Neural progenitor cell (in vitro differentiated cells): ENCODE results near the gene NXNL1. TPM values are rescaled to one million over a fixed set of nuclear protein-coding genes. Genes with fewer than 3 reads are reported as not detected.

Source experiments
- DNase-seq: peaks from one replicate; pipeline ENCODE4 v3.0.0-alpha.2; 2016; ENCODE audit warnings: low spot score
- H2AFZ ChIP-seq: fragments of 200-600 bp; sonication (generic); replicated peaks from 2 replicates; pipeline ENCODE4 v1.6.1; 2016; ENCODE audit warnings: antibody characterized with exemption
- H3F3A ChIP-seq: fragments of 200-600 bp; sonication (generic); 2 replicates; pipeline ENCODE4 v1.6.1; 2016; ENCODE audit warnings: antibody characterized with exemption, low read depth
- H3K27ac ChIP-seq: fragments of 200-600 bp; sonication (generic); 2 replicates; pipeline ENCODE4 v1.5.1; 2016; ENCODE audit warnings: mild to moderate bottlenecking
- H3K27me3 ChIP-seq: fragments of 200-600 bp; sonication (generic); 2 replicates; pipeline ENCODE4 v1.6.1; 2016; ENCODE audit warnings: mild to moderate bottlenecking, moderate library complexity
- H3K36me3 ChIP-seq: fragments of 200-600 bp; sonication (generic); 2 replicates; pipeline ENCODE4 v1.5.1; 2016
- H3K4me1 ChIP-seq: fragments of 200-600 bp; sonication (generic); 2 replicates; pipeline ENCODE4 v1.6.1; 2016; ENCODE audit warnings: mixed run types
- H3K4me2 ChIP-seq: fragments of 200-600 bp; sonication (generic); 2 replicates; pipeline ENCODE4 v1.6.1; 2016
- H3K4me3 ChIP-seq: fragments of 200-600 bp; sonication (generic); 2 replicates; pipeline ENCODE4 v1.5.1; 2016
- H3K79me2 ChIP-seq: fragments of 200-600 bp; sonication (generic); 2 replicates; pipeline ENCODE4 v1.6.1; 2016; ENCODE audit warnings: low read depth
- H3K9ac ChIP-seq: fragments of 200-600 bp; sonication (generic); 2 replicates; pipeline ENCODE4 v1.6.1; 2016
- H3K9me3 ChIP-seq: fragments of 200-600 bp; sonication (generic); 2 replicates; pipeline ENCODE4 v1.5.1; 2016; ENCODE audit warnings: low read depth
- H4K20me1 ChIP-seq: fragments of 200-600 bp; sonication (generic); 2 replicates; pipeline ENCODE4 v1.6.1; 2016; ENCODE audit warnings: low read depth
- H3K27ac Mint-ChIP-seq: 3 replicates; pipeline ENCODE4 v1.8.0; 2021; ENCODE audit warnings: mixed read lengths
- H3K27me3 Mint-ChIP-seq: 2 replicates; pipeline ENCODE4 v1.8.0; 2022; ENCODE audit warnings: low read depth, mild to moderate bottlenecking, inconsistent platforms, moderate library complexity, mixed read lengths; ENCODE audit not compliant: insufficient read depth
- H3K36me3 Mint-ChIP-seq: 3 replicates; pipeline ENCODE4 v1.8.0; 2021; ENCODE audit warnings: mixed read lengths
- H3K4me1 Mint-ChIP-seq: 3 replicates; pipeline ENCODE4 v1.8.0; 2021; ENCODE audit warnings: mixed read lengths
- H3K4me3 Mint-ChIP-seq: 3 replicates; pipeline ENCODE4 v1.8.0; 2021; ENCODE audit warnings: mild to moderate bottlenecking, moderate library complexity, mixed read lengths
- H3K9me3 Mint-ChIP-seq: 3 replicates; pipeline ENCODE4 v1.8.0; 2020; ENCODE audit warnings: mixed read lengths
- CTCF ChIP-seq: fragments of 200-600 bp; sonication (generic); IDR thresholded peaks from 2 replicates; pipeline ENCODE4 v1.5.1; 2017; ENCODE audit warnings: antibody characterized with exemption, mild to moderate bottlenecking
- EZH2 ChIP-seq: fragments of 200-600 bp; sonication (generic); IDR thresholded peaks from 2 replicates; pipeline ENCODE4 v1.6.1; 2017; ENCODE audit warnings: antibody characterized with exemption, mild to moderate bottlenecking, moderate library complexity
- EZH2phosphoT487 ChIP-seq: fragments of 200-600 bp; sonication (generic); IDR thresholded peaks from 2 replicates; pipeline ENCODE4 v1.6.1; 2017; ENCODE audit warnings: antibody characterized with exemption
- total RNA-seq: library from RNA; depleted of rRNA; stranded (reverse); fragments of >200 nt; gene quantifications from 2 replicates; pipeline ENCODE4 v1.2.3, GENCODE V29; 2015; ENCODE audit warnings: low replicate concordance

The NXNL1 gene
- total RNA-seq, 1 donor from 2014 or later = not detected

DNA sequence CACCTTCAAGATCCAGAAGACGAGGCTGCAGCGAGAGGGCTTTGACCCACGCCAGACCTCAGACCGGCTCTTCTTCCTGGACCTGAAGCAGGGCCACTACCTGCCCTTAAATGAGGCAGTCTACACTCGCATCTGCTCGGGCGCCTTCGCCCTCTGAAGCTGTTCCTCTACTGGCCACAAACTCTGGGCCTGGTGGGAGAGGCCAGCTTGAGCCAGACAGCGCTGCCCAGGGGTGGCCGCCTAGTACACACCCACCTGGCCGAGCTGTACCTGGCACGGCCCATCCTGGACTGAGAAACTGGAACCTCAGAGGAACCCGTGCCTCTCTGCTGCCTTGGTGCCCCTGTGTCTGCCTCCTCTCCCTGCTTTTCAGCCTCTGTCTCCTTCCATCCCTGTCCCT lies 43.7 kb upstream of the NXNL1 start:
- Histone ChIP-seq H4K20me1 (no peaks in the 10 kb centered on the region), H3K9me3 (no peaks in the 10 kb centered on the region), H3K4me1 (no peaks in the 10 kb centered on the region), H3K79me2 (no peaks in the 10 kb centered on the region), H2AFZ (no peak overlapping the region), H3K4me2 (no peak overlapping the region), H3K4me3 (no peak overlapping the region), H3K9ac (no peak overlapping the region), H3K27ac (no peak overlapping the region), H3K27me3 (no peaks in the 10 kb centered on the region), H3K36me3 (no peaks in the 10 kb centered on the region), H3F3A (no peaks in the 10 kb centered on the region)
- Mint-ChIP-seq H3K9me3 (no peaks in the 10 kb centered on the region), H3K27me3 (peaks cover 6% of the 10 kb centered on the region), H3K4me3 (no peak overlapping the region), H3K4me1 (peaks cover 15% of the 10 kb centered on the region), H3K27ac (no peak overlapping the region), H3K36me3 (peaks cover 4% of the 10 kb centered on the region)
- no peak for DNase-seq
- no peak for TF ChIP-seq EZH2
- no peak for TF ChIP-seq CTCF
- TF ChIP-seq EZH2phosphoT487 = no peak

- Histone ChIP-seq H3K27me3 (no peaks in the 10 kb centered on the region), H3F3A (no peaks in the 10 kb centered on the region), H3K4me3 (no peak overlapping the region), H2AFZ (no peak overlapping the region), H3K4me1 (no peaks in the 10 kb centered on the region), H3K27ac (no peak overlapping the region), H3K9me3 (no peaks in the 10 kb centered on the region), H3K9ac (no peak overlapping the region), H3K79me2 (no peaks in the 10 kb centered on the region), H3K36me3 (no peaks in the 10 kb centered on the region), H3K4me2 (no peak overlapping the region), H4K20me1 (no peaks in the 10 kb centered on the region)
- no peak overlapping the region for H3K4me3 Mint-ChIP-seq
- peaks cover 6% of the 10 kb centered on the region for H3K27me3 Mint-ChIP-seq
- H3K9me3 Mint-ChIP-seq = no peaks in the 10 kb centered on the region
- H3K4me1 Mint-ChIP-seq = peaks cover 17% of the 10 kb centered on the region
- H3K36me3 Mint-ChIP-seq = peaks cover 4% of the 10 kb centered on the region
- DNase-seq = no peak
- TF ChIP-seq EZH2 (no peak), CTCF (no peak), EZH2phosphoT487 (no peak)
- no peak overlapping the region for H3K27ac Mint-ChIP-seq
Observed at GRCh38 chr19:17504030-17504429, 43.3 kb upstream of the NXNL1 start.

DNA sequence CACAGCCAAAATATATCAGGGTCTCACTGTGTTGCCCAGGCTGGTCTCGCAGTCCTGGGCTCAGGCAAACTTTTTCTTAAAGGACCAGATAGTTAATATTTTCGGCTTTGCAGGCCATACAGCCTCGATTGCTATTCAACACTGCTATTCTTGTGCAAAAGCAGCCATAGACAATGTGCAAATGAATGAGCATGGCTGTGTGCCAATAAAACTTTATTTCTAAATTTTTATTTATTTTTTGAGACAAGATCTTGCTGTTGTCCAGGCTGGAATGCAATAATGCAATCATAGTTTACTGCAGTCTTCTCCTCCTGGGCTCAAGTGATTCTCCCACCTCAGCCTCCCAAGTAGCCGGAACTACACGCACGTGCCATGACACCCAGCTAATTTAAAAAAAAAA lies 42.5 kb upstream of the NXNL1 start:
- Histone ChIP-seq H3K4me2 (no peak overlapping the region), H3F3A (peaks cover 1% of the 10 kb centered on the region), H3K27me3 (no peaks in the 10 kb centered on the region), H4K20me1 (peaks cover 2% of the 10 kb centered on the region), H3K27ac (no peak overlapping the region), H3K79me2 (no peaks in the 10 kb centered on the region), H3K4me3 (no peak overlapping the region), H3K9ac (no peak overlapping the region), H3K36me3 (no peaks in the 10 kb centered on the region), H3K9me3 (no peaks in the 10 kb centered on the region), H2AFZ (no peak overlapping the region), H3K4me1 (no peaks in the 10 kb centered on the region)
- Mint-ChIP-seq H3K9me3 (no peaks in the 10 kb centered on the region), H3K27ac (no peak overlapping the region), H3K27me3 (peaks cover 6% of the 10 kb centered on the region), H3K36me3 (peaks cover 4% of the 10 kb centered on the region), H3K4me1 (peaks cover 25% of the 10 kb centered on the region), H3K4me3 (no peak overlapping the region)
- DNase-seq = no peak
- TF ChIP-seq CTCF (no peak), EZH2 (no peak), EZH2phosphoT487 (no peak)
